HFF-Myc (cell line): ENCODE data around the gene RFC3.

Source experiments
- DNase-seq: peaks from one replicate; pipeline ENCODE4 v3.0.0-alpha.2; 2011; ENCODE audit warnings: low read depth; ENCODE audit errors: extremely low read depth
- H3K4me3 ChIP-seq: replicated peaks from 2 replicates; pipeline ENCODE4 v1.5.1; 2011; ENCODE audit warnings: low read depth, mild to moderate bottlenecking, control low read depth, low read length
- CTCF ChIP-seq: IDR thresholded peaks from 2 replicates; pipeline ENCODE4 v1.5.1; 2012; ENCODE audit warnings: mild to moderate bottlenecking, low read depth, low read length, control low read depth; ENCODE audit errors: missing control alignments

The RFC3 gene

GRCh38 chr13:33838647-33839046 is 20.7 kb downstream of the RFC3 start:
- no peak overlapping the region for H3K4me3 ChIP-seq
- DNase-seq, result no peak
- TF ChIP-seq CTCF, result no peak

GRCh38 chr13:33840402-33840801 is 22.5 kb downstream of the RFC3 start:
- no peak overlapping the region for H3K4me3 ChIP-seq
- DNase-seq, result no peak
- no peak for TF ChIP-seq CTCF

DNA sequence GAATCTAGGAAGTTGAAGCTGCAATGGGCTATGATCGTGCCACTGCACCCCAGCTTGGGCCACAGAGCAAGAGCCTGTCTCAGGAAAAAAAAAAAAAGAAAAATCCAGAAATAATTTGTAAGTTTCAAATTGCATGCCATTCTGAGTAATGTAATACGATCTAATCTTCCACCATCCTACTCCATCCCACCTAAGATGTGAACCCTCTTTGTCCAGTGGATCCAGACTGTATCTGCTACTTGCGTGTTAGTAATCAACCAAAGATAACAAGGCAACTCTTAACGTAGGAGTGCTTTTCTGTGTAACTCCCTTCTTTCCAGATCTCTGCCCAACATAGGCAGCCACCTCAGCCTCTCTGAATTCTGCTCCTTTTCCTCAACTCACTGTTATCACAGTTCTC is 24.3 kb downstream of the RFC3 start:
- no peak for TF ChIP-seq CTCF
- no peak for DNase-seq

GRCh38 chr13:33842986-33843385 is 25.0 kb downstream of the RFC3 start:
- TF ChIP-seq CTCF, result no peak
- no peak for DNase-seq
- H3K4me3 ChIP-seq, result no peak overlapping the region

More for the DNA sequence above, 24.3 kb downstream of the RFC3 start:
- no peak overlapping the region for H3K4me3 ChIP-seq

DNA sequence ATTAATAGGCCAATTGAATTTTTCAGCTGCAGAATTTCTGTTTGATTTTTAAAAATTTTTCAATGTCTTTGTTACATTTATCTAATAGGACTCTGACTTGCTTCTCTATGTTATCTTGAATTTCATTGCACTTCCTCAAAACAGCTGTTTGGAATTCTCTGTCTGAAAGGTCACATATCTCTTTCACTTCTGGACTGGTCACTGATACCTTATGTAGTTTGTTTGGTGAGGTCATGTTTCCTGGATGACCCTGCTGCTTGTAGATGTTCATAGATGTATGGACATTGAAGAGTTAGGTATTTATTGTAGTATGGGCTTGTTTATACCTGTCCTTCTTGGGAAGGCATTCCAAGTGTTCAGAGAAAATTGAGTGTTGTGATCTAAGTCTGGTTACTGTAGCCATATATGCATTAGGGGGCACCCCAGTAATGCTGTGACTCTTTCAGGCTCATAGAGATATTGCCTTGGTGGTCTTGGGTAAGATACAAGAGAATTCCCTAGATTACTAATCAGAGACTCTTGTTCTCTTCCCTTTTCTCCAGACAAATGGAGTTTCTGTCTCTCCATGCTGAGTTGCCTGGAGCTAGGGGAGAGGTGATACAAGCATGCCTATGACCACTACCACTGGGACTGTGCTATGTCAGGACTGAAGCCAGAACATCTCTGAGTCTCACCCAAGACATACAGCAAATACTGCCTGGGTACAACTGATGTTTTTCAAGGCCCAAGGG is 27.8 kb downstream of the RFC3 start:
- TF ChIP-seq CTCF, result no peak
- DNase-seq, result no peak
- H3K4me3 ChIP-seq, result no peak overlapping the region

DNA sequence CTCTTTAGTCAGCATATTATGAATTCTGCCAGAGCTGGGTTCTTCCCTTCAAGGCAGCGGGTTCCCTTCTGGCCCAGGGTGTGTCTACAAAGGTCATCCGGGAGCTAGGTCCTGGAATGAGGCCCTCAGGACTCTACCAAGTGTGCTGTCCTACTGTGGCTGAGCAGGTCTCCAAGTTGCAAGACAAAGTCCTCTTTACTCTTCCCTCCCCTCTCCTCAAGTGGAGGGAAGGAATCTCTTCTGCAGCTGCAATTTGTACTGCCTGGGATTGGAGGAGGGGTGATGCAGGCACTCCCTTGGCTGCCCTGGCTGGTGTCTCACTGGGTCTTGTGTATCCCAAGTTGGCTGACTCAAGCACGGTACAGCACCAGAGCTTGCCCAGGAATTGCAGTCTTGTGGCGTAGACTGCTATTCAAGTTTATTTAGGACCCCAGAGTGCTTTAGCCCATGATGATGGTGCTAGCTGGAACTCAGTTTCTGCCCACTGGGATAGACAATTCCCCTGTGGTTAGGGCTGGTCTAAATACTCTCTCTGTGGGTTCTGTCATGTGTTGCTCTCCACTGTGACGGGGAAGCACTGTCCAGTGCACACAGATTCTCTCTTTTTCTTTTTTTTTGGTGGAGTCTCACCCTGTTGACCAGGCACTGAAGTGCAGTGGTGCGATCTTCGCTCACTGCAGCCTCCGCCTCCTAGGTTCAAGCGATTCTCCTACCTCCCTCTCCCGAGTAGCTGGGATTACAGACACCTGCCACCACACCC is 28.5 kb downstream of the RFC3 start:
- DNase-seq, result no peak
- no peak for TF ChIP-seq CTCF

More for the DNA sequence above, 28.5 kb downstream of the RFC3 start:
- no peak overlapping the region for H3K4me3 ChIP-seq
